HepG2 (cell line): ENCODE results near the gene TMUB1. TPM values are rescaled to one million over a fixed set of nuclear protein-coding genes. Genes with fewer than 3 reads are reported as not detected.
A peak's percentile ranks its signal among the peaks of the same experiment; 100 is the strongest.

Experiments used
- NFYC ChIP-seq: IDR thresholded peaks from 2 replicates; pipeline ENCODE4 v1.6.1; 2016; ENCODE audit warnings: missing genetic modification reagents, missing compliant biosample characterization
- PAX8 ChIP-seq: sonication (generic); formaldehyde crosslinking; IDR thresholded peaks from 2 replicates; pipeline ENCODE4 v1.8.0; 2022; ENCODE audit warnings: mild to moderate bottlenecking, missing genetic modification reagents, borderline replicate concordance
- RNF2 ChIP-seq: fragments of 450-650 bp; conservative IDR thresholded peaks from 2 replicates; pipeline ENCODE4 v1.6.1; 2016; ENCODE audit warnings: low read depth
- SAP130 ChIP-seq: IDR thresholded peaks from 2 replicates; pipeline ENCODE4 v1.6.1; 2016; ENCODE audit warnings: low read depth
- TCF7L2 ChIP-seq: IDR thresholded peaks from 2 replicates; pipeline ENCODE4 v1.6.1; 2011; ENCODE audit warnings: mild to moderate bottlenecking, low read depth, low read length, moderate library complexity
- TEAD3 ChIP-seq: optimal IDR thresholded peaks from 2 replicates; pipeline ENCODE3; 2016; ENCODE audit warnings: borderline replicate concordance
- YEATS2 ChIP-seq: sonication (generic); formaldehyde crosslinking; IDR thresholded peaks from 2 replicates; pipeline ENCODE4 v1.4.0; 2020; ENCODE audit warnings: missing genetic modification reagents, borderline replicate concordance
- ZMAT3 ChIP-seq: sonication (generic); formaldehyde crosslinking; conservative IDR thresholded peaks from 2 replicates; pipeline ENCODE4 v1.7.0; 2021; ENCODE audit warnings: missing genetic modification reagents
- ZNF329 ChIP-seq: sonication (generic); formaldehyde crosslinking; IDR thresholded peaks from 2 replicates; pipeline ENCODE4 v1.9.0; 2021; ENCODE audit warnings: low read depth, mild to moderate bottlenecking, missing genetic modification reagents
- ZNF331 ChIP-seq: sonication (generic); formaldehyde crosslinking; IDR thresholded peaks from 2 replicates; pipeline ENCODE4 v1.4.0; 2020; ENCODE audit warnings: missing genetic modification reagents
- ZNF33B ChIP-seq: sonication (generic); formaldehyde crosslinking; IDR thresholded peaks from 2 replicates; pipeline ENCODE4 v1.5.1; 2020; ENCODE audit warnings: mild to moderate bottlenecking, missing genetic modification reagents
- ZNF607 ChIP-seq: sonication (generic); formaldehyde crosslinking; IDR thresholded peaks from 2 replicates; pipeline ENCODE4 v1.5.1; 2020; ENCODE audit warnings: missing genetic modification reagents, mild to moderate bottlenecking, borderline replicate concordance
- ZSCAN29 ChIP-seq: sonication (generic); formaldehyde crosslinking; conservative IDR thresholded peaks from 2 replicates; pipeline ENCODE4 v1.4.0; 2020; ENCODE audit warnings: mild to moderate bottlenecking, missing genetic modification reagents
- polyA plus RNA-seq, 8 experiments: library from polyadenylated mRNA; depleted of rRNA in 3 of 8; stranded (reverse) in 7 of 8; unstranded in 1 of 8; fragments of >200 nt; fragmentation: Illumina TruSeq in 4 of 8; extraction: Trizol in 4 of 8; gene quantifications; 2 replicates each; pipeline versions ENCODE4 v1.2.1 to v1.2.3, GENCODE V29; 2011 to 2016; ENCODE audit warnings: low read depth in 4 of 8, missing spikeins in 1 of 8, mixed read lengths in 1 of 8; ENCODE audit not compliant: insufficient read depth in 1 of 8
- total RNA-seq, 5 experiments: library from RNA; depleted of rRNA; stranded (reverse); fragments of >200 nt; fragmentation: Illumina TruSeq; extraction: Trizol; gene quantifications; 2 replicates each; pipeline ENCODE4 v1.2.3, GENCODE V29; 2016; ENCODE audit warnings: low read depth in 1 of 5
- TF ChIP-seq, protein P1 (sequence below): sonication (generic); formaldehyde crosslinking; conservative IDR thresholded peaks from 2 replicates; pipeline ENCODE4 v1.5.0; 2020; ENCODE audit warnings: missing genetic modification reagents
- TF ChIP-seq, protein P2 (sequence below): sonication (generic); formaldehyde crosslinking; IDR thresholded peaks from 2 replicates; pipeline ENCODE4 v1.4.0; 2020; ENCODE audit warnings: missing genetic modification reagents
- TF ChIP-seq, protein P3 (sequence below): IDR thresholded peaks from 2 replicates; pipeline ENCODE4 v1.6.1; 2012; ENCODE audit warnings: inconsistent platforms
- TF ChIP-seq, protein P4 (sequence below): sonication (generic); formaldehyde crosslinking; IDR thresholded peaks from 2 replicates; pipeline ENCODE4 v1.4.0; 2020; ENCODE audit warnings: missing genetic modification reagents, borderline replicate concordance
- TF ChIP-seq, protein P5 (sequence below): sonication (generic); formaldehyde crosslinking; IDR thresholded peaks from 2 replicates; pipeline ENCODE4 v1.4.0; 2020; ENCODE audit warnings: missing genetic modification reagents
- TF ChIP-seq, protein P6 (sequence below): sonication (generic); IDR thresholded peaks from 2 replicates; pipeline ENCODE4 v1.6.1; 2016; ENCODE audit warnings: low read depth, borderline replicate concordance

Gene TMUB1
- total and polyA plus RNA-seq, 2 of the 13 experiments (the other 11 are each of a cell fraction or from before 2014, with no cell fraction given), result 44.8 to 51.6 TPM

DNA sequence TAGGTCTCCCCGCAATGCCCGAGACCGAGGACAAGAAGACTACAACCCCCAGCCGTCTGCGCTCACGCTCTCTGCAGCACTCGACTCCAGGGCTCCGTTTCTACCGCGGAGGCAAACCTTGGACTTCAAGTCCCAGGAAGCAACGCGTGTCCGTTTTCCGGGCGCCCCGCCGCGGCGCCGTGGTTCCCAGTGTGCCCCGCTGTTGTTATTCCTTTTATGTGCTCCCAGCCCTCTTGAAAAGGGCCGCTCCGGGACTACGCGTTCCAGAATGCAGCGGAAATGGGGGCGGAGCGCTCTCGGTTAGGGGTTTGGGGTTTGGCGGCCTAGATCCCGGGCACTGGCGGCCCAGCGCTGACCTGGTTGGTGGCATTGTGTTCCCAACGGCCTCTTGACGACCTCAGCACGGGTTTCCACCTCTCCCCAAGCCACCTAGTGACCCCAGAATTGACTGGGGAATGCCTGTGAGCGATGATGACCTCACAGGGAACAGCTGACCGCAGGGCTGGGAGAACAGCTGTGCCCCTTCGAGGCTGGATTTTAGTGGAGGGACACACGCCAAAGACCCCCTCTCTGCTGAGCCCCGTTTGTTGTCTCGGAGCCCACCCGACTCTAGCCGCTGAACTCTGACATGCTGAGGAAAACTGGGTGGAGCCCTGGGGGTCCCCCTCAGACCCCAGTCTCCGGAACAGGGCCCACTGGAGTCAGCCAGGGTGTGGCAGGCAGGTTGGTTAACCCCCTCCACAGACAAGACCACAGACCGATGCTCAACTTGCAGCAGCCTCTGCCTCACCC, 25.1 kb downstream of the TMUB1 start (continued):
- TF ChIP-seq, protein P1, sequence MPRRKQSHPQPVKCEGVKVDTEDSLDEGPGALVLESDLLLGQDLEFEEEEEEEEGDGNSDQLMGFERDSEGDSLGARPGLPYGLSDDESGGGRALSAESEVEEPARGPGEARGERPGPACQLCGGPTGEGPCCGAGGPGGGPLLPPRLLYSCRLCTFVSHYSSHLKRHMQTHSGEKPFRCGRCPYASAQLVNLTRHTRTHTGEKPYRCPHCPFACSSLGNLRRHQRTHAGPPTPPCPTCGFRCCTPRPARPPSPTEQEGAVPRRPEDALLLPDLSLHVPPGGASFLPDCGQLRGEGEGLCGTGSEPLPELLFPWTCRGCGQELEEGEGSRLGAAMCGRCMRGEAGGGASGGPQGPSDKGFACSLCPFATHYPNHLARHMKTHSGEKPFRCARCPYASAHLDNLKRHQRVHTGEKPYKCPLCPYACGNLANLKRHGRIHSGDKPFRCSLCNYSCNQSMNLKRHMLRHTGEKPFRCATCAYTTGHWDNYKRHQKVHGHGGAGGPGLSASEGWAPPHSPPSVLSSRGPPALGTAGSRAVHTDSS (CRISPR knock-in tag), result 0 out of 2 replicates have a peak, but pooled peaks have one; percentile 39
- peak; percentile 52; the same call in 1 of the 2 replicates for TF ChIP-seq NFYC (CRISPR knock-in tag)
- peak; percentile 91 for TF ChIP-seq SAP130
- TF ChIP-seq, protein P2, sequence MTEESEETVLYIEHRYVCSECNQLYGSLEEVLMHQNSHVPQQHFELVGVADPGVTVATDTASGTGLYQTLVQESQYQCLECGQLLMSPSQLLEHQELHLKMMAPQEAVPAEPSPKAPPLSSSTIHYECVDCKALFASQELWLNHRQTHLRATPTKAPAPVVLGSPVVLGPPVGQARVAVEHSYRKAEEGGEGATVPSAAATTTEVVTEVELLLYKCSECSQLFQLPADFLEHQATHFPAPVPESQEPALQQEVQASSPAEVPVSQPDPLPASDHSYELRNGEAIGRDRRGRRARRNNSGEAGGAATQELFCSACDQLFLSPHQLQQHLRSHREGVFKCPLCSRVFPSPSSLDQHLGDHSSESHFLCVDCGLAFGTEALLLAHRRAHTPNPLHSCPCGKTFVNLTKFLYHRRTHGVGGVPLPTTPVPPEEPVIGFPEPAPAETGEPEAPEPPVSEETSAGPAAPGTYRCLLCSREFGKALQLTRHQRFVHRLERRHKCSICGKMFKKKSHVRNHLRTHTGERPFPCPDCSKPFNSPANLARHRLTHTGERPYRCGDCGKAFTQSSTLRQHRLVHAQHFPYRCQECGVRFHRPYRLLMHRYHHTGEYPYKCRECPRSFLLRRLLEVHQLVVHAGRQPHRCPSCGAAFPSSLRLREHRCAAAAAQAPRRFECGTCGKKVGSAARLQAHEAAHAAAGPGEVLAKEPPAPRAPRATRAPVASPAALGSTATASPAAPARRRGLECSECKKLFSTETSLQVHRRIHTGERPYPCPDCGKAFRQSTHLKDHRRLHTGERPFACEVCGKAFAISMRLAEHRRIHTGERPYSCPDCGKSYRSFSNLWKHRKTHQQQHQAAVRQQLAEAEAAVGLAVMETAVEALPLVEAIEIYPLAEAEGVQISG (CRISPR knock-in tag), result peak; percentile 93
- TF ChIP-seq ZNF331, result 0 out of 2 replicates have a peak, but pooled peaks have one; percentile 10
- TF ChIP-seq ZMAT3, result no peak; the same call in 1 of the 2 replicates
- TF ChIP-seq, protein P3, sequence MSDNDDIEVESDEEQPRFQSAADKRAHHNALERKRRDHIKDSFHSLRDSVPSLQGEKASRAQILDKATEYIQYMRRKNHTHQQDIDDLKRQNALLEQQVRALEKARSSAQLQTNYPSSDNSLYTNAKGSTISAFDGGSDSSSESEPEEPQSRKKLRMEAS, result peak; percentile 69
- TF ChIP-seq, protein P4, sequence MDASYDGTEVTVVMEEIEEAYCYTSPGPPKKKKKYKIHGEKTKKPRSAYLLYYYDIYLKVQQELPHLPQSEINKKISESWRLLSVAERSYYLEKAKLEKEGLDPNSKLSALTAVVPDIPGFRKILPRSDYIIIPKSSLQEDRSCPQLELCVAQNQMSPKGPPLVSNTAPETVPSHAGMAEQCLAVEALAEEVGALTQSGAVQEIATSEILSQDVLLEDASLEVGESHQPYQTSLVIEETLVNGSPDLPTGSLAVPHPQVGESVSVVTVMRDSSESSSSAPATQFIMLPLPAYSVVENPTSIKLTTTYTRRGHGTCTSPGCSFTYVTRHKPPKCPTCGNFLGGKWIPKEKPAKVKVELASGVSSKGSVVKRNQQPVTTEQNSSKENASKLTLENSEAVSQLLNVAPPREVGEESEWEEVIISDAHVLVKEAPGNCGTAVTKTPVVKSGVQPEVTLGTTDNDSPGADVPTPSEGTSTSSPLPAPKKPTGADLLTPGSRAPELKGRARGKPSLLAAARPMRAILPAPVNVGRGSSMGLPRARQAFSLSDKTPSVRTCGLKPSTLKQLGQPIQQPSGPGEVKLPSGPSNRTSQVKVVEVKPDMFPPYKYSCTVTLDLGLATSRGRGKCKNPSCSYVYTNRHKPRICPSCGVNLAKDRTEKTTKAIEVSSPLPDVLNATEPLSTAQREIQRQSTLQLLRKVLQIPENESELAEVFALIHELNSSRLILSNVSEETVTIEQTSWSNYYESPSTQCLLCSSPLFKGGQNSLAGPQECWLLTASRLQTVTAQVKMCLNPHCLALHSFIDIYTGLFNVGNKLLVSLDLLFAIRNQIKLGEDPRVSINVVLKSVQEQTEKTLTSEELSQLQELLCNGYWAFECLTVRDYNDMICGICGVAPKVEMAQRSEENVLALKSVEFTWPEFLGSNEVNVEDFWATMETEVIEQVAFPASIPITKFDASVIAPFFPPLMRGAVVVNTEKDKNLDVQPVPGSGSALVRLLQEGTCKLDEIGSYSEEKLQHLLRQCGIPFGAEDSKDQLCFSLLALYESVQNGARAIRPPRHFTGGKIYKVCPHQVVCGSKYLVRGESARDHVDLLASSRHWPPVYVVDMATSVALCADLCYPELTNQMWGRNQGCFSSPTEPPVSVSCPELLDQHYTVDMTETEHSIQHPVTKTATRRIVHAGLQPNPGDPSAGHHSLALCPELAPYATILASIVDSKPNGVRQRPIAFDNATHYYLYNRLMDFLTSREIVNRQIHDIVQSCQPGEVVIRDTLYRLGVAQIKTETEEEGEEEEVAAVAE (CRISPR knock-in tag), result peak; percentile 45; the same call in 1 of the 2 replicates
- TF ChIP-seq ZNF33B (CRISPR knock-in tag), result no peak
- no peak for TF ChIP-seq ZNF329 (CRISPR knock-in tag)
- TF ChIP-seq TCF7L2, result peak; percentile 32; the same call in 1 of the 2 replicates
- TF ChIP-seq, protein P5, sequence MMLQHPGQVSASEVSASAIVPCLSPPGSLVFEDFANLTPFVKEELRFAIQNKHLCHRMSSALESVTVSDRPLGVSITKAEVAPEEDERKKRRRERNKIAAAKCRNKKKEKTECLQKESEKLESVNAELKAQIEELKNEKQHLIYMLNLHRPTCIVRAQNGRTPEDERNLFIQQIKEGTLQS (CRISPR knock-in tag), result peak; percentile 37; the same call in 1 of the 2 replicates
- no peak for TF ChIP-seq RNF2
- peak; percentile 75; the same call in 1 of the 2 replicates for TF ChIP-seq YEATS2 (CRISPR knock-in tag)
- peak; percentile 14; the same call in 1 of the 2 replicates for TF ChIP-seq ZNF607 (CRISPR knock-in tag)
- peak; percentile 5 for TF ChIP-seq TEAD3 (CRISPR knock-in tag)
- TF ChIP-seq, protein P6, sequence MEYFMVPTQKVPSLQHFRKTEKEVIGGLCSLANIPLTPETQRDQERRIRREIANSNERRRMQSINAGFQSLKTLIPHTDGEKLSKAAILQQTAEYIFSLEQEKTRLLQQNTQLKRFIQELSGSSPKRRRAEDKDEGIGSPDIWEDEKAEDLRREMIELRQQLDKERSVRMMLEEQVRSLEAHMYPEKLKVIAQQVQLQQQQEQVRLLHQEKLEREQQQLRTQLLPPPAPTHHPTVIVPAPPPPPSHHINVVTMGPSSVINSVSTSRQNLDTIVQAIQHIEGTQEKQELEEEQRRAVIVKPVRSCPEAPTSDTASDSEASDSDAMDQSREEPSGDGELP, result peak; percentile 95
- no peak for TF ChIP-seq PAX8
- TF ChIP-seq ZSCAN29 (CRISPR knock-in tag), result no peak
